Heart left ventricle (tissue), 16 donors: ENCODE measurements around the gene DOK7. TPM values are rescaled to one million over a fixed set of nuclear protein-coding genes. Genes with fewer than 3 reads are reported as not detected.

Source experiments
- ATAC-seq, 4 donors: fragments of 200-7000 bp; cut with Tn5 transposase; one replicate each; pipeline ENCODE4 v1.9.1; 2020 to 2022; ENCODE audit warnings: moderate library complexity in 4 of 4, mild to moderate bottlenecking in 3 of 4, moderate number of reproducible peaks in 1 of 4
- DNase-seq, 5 donors: peaks; one replicate each; pipeline ENCODE4 v3.0.0-alpha.2; 2020
- H3K27ac ChIP-seq, 12 donors: fragments of 200-600 bp; sonication (generic) in 4 of 12; one replicate each; pipeline versions ENCODE4 v1.5.0 to v1.8.0; 2016 to 2022; ENCODE audit warnings: mild to moderate bottlenecking in 2 of 12
- H3K27me3 ChIP-seq, 9 donors: fragments of 200-600 bp; sonication (generic) in 2 of 9; one replicate each; pipeline versions ENCODE4 v1.5.1 to v1.8.0; 2016 to 2022; ENCODE audit warnings: mild to moderate bottlenecking in 3 of 9
- H3K36me3 ChIP-seq, 9 donors: fragments of 200-600 bp; sonication (generic) in 2 of 9; one replicate each; pipeline versions ENCODE4 v1.5.0 to v1.8.0; 2018 to 2022; ENCODE audit warnings: mild to moderate bottlenecking in 2 of 9
- H3K4me1 ChIP-seq, 12 donors: fragments of 200-600 bp; sonication (generic) in 4 of 12; one replicate each; pipeline versions ENCODE4 v1.5.0 to v1.8.0; 2016 to 2022; ENCODE audit warnings: mild to moderate bottlenecking in 3 of 12
- H3K4me3 ChIP-seq, 12 donors: fragments of 200-600 bp; sonication (generic) in 4 of 12; one replicate each; pipeline versions ENCODE4 v1.5.0 to v1.8.0; 2017 to 2022; ENCODE audit warnings: mild to moderate bottlenecking in 9 of 12, moderate library complexity in 4 of 12
- H3K9me3 ChIP-seq, 12 donors: fragments of 200-600 bp; sonication (generic) in 4 of 12; one replicate each; pipeline versions ENCODE4 v1.5.0 to v1.8.0; 2016 to 2022; ENCODE audit warnings: mild to moderate bottlenecking in 1 of 12
- CTCF ChIP-seq, 12 donors: fragments of 200-600 bp; sonication (generic) in 4 of 12; IDR thresholded peaks; one replicate each; pipeline versions ENCODE4 v1.5.0 to v1.8.0; 2018 to 2022; ENCODE audit warnings: antibody characterized with exemption in 12 of 12, mild to moderate bottlenecking in 5 of 12
- POLR2A ChIP-seq, 2 donors: fragments of 450-650 bp; IDR thresholded peaks; one replicate each; pipeline ENCODE4 v1.6.1; 2017; ENCODE audit warnings: antibody characterized with exemption in 2 of 2, mild to moderate bottlenecking in 2 of 2, moderate library complexity in 2 of 2
- WGBS, 4 donors: extraction: QIAGEN DNeasy Blood & Tissue Kit in 2 of 4; methylation state at CpG; one replicate each; pipeline versions ENCODE4 v1.1.5 to v1.1.7; 2013 to 2018; 5-methylcytosine and 5-hydroxymethylcytosine counted together
- intact Hi-C, 10 donors: fragments of 100-400 bp; cut with DNase I; formaldehyde crosslinking; loops; one replicate each; pipeline versions ENCODE4 v1.11.1 to v1.14.2; 2022
- polyA plus RNA-seq, 2 donors: library from polyadenylated mRNA; stranded (reverse); fragments of 200-250 nt; gene quantifications; one replicate each; pipeline ENCODE4 v1.2.3, GENCODE V29; 2013
- total RNA-seq, 9 donors: library from RNA; depleted of rRNA in 2 of 9; stranded (reverse); fragments of >200 nt in 2 of 9; fragmentation: NEBNext Ultra II Directional in 3 of 9; extraction: Animal tissue kit (Norgen Biotek cat#: 25700) in 3 of 9; gene quantifications; one replicate each; pipeline versions ENCODE4 v1.1.0 to v1.2.4, GENCODE V29; 2016 to 2023
- donor health status: ischemic (EF 13 %, LVEDD 7.1; RV severe dilation, severe dysfunction).
- donor health status: healthy with polysubstance abuse.
- donor health status: DM: no; HTN: yes; CAD: no.
- donor health status: DM: no; HTN: no; CAD: no.
- donor health status: ischemic (EF 25% LVEDD 6.9; RV normal size, moderate dysfunction).
- donor health status: ischemic (EF 25% LVEDD 5.7; RV mildly dilated, moderate dysfunction).
- donor health status: healthy.
- donor health status: DM: yes; HTN: yes; CAD: no.
- donor health status: ischemic (EF 35%, LVEDD 5.7; RV mildly dilated, moderate dysfunction).
- donor health status: nonischemic (EF 11% LVEDD 7.7; RV severe dilation, severe dysfunction).
- donor health status: DM: yes; HTN: yes; CAD: no.
- donor health status: PGD.
- donor health status: ischemic (EF 29% LVEDD 5.4; RV normal size, mild dysfunction).
- donor health status: nonischemic (EF 23%, LVEDD 6.1; RV moderate dilation, normal function).

DOK7 gene
- total and polyA plus RNA-seq, 11 donors, result 27.7 to 89.5 (median 40.0) TPM

- Histone ChIP-seq H3K27ac (peak overlapping the region in 3 of 12 donors; percentile 25 to 100 (median 97)), H3K27me3 (peaks cover 0 to 13% (median 0%) of the 10 kb centered on the region in 9 donors), H3K4me3 (no peak overlapping the region), H3K9me3 (no peaks in the 10 kb centered on the region), H3K4me1 (peaks cover 0 to 53% (median 27%) of the 10 kb centered on the region in 12 donors), H3K36me3 (peaks cover 0 to 8% (median 0%) of the 10 kb centered on the region in 9 donors)
- 84 to 86% (median 85%) methylated on average over 22 to 35 of the region's 35 CpGs for WGBS, 4 donors
- ATAC-seq (no peak), DNase-seq (peak in 3 of 5 donors; percentile 14 to 51 (median 19))
- intact Hi-C loops, result no loop called here
- TF ChIP-seq CTCF (IDR thresholded peaks at IDR 0.05) (no peak), POLR2A (IDR thresholded peaks at IDR 0.05) (no peak)
Observed at GRCh38 chr4:3478446-3479357, 15.6 kb downstream of the DOK7 start.

- Histone ChIP-seq H3K27me3 (peaks cover 0 to 21% (median 2%) of the 10 kb centered on the region in 9 donors), H3K4me3 (no peak overlapping the region), H3K27ac (peak overlapping the region in 6 of 12 donors; percentile 54 to 100 (median 96)), H3K9me3 (no peaks in the 10 kb centered on the region), H3K4me1 (peaks cover 0 to 53% (median 27%) of the 10 kb centered on the region in 12 donors), H3K36me3 (peaks cover 0 to 8% (median 0%) of the 10 kb centered on the region in 9 donors)
- ATAC-seq (peak in 2 of 4 donors; percentile 8 to 12), DNase-seq (peak in 2 of 5 donors; percentile 69 to 73)
- TF ChIP-seq POLR2A (IDR thresholded peaks at IDR 0.05), result no peak
- no peak for TF ChIP-seq CTCF (IDR thresholded peaks at IDR 0.05)
- intact Hi-C loops, result no loop called here
- 53 to 71% (median 64%) methylated on average over 9 to 25 of the region's 25 CpGs for whole genome bisulfite sequencing, 4 donors
Observed at GRCh38 chr4:3479358-3480101, 16.4 kb downstream of the DOK7 start.

GRCh38 chr4:3480528-3481112 lies 17.5 kb downstream of the DOK7 start:
- intact Hi-C loops, result no loop called here
- WGBS, 4 donors, result 14 to 24% (median 16%) methylated on average over 17 of the region's 17 CpGs
- peak; percentile 67 to 87 (median 75) for DNase-seq
- Histone ChIP-seq H3K36me3 (peaks cover 0 to 8% (median 0%) of the 10 kb centered on the region in 9 donors), H3K9me3 (no peaks in the 10 kb centered on the region), H3K4me1 (peaks cover 0 to 64% (median 37%) of the 10 kb centered on the region in 12 donors), H3K27ac (peak overlapping the region in 10 of 12 donors; percentile 11 to 100 (median 94)), H3K4me3 (no peak overlapping the region), H3K27me3 (peaks cover 0 to 30% (median 3%) of the 10 kb centered on the region in 9 donors)
- no peak for TF ChIP-seq POLR2A (IDR thresholded peaks at IDR 0.05)
- TF ChIP-seq CTCF (IDR thresholded peaks at IDR 0.05), result peak; percentile 95 to 100 (median 98)
- ATAC-seq, result peak in 3 of 4 donors; percentile 4 to 26 (median 10)
